Gastrocnemius medialis (tissue), 4 donors: Measurements from ENCODE around the gene ARMC6.

Experiments used
- POLR2A ChIP-seq, 2 donors: fragments of 450-650 bp; IDR thresholded peaks; one replicate each; pipeline ENCODE4 v1.6.1; 2017; ENCODE audit warnings: antibody characterized with exemption in 2 of 2, mild to moderate bottlenecking in 2 of 2, moderate library complexity in 2 of 2
- TF ChIP-seq, protein P1 (sequence below), 5 experiments: fragments of 450-650 bp in 3 of 5; fragments of 200-600 bp in 2 of 5; sonication (generic) in 2 of 5; IDR thresholded peaks in 4 of 5; conservative IDR thresholded peaks in 1 of 5; 1 replicate in 4 of 5; 2 replicates in 1 of 5; pipeline ENCODE4 v1.5.1; 2016 to 2019; ENCODE audit warnings: antibody characterized with exemption in 5 of 5, mild to moderate bottlenecking in 3 of 5, moderate library complexity in 3 of 5

- TF ChIP-seq, protein P1, sequence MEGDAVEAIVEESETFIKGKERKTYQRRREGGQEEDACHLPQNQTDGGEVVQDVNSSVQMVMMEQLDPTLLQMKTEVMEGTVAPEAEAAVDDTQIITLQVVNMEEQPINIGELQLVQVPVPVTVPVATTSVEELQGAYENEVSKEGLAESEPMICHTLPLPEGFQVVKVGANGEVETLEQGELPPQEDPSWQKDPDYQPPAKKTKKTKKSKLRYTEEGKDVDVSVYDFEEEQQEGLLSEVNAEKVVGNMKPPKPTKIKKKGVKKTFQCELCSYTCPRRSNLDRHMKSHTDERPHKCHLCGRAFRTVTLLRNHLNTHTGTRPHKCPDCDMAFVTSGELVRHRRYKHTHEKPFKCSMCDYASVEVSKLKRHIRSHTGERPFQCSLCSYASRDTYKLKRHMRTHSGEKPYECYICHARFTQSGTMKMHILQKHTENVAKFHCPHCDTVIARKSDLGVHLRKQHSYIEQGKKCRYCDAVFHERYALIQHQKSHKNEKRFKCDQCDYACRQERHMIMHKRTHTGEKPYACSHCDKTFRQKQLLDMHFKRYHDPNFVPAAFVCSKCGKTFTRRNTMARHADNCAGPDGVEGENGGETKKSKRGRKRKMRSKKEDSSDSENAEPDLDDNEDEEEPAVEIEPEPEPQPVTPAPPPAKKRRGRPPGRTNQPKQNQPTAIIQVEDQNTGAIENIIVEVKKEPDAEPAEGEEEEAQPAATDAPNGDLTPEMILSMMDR (IDR thresholded peaks at IDR 0.05 in 4 of 5, conservative IDR thresholded peaks at IDR 0.05 in 1 of 5) = no peak
- TF ChIP-seq POLR2A (IDR thresholded peaks at IDR 0.05) = no peak
Measured at GRCh38 chr19:19031891-19032290, 1.5 kb upstream of the ARMC6 start.
